ENCODE measurements around the gene GHRL. TPM values are rescaled to one million over a fixed set of nuclear protein-coding genes. Genes with fewer than 3 reads are reported as not detected.

Gene GHRL
- total RNA-seq, 1 donor from 2014 or later: 2.2 TPM

DNA sequence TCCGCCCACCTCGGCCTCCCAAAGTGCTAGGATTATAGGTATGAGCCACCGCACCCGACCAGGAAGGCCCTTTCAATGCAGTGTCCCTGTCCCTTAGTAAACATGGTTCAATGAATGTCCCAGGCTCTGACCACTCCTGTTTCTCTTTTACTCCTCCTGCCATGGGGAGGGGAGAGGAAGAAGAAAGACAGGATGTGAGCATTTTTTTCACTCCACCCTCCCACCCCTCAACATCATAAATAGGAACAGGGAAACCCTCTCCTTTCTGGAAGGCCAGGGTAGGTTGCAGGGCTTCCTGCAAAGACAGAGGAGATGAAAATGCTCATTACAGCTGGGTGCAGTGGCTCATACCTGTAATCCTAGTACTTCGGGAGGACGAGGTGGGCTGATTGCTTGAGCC lies 51.9 kb downstream of the GHRL start:
- no peak for ATAC-seq
- H3K4me1 ChIP-seq: no peaks in the 10 kb centered on the region
- H3K4me3 ChIP-seq: no peak overlapping the region
- TF ChIP-seq, protein P1, sequence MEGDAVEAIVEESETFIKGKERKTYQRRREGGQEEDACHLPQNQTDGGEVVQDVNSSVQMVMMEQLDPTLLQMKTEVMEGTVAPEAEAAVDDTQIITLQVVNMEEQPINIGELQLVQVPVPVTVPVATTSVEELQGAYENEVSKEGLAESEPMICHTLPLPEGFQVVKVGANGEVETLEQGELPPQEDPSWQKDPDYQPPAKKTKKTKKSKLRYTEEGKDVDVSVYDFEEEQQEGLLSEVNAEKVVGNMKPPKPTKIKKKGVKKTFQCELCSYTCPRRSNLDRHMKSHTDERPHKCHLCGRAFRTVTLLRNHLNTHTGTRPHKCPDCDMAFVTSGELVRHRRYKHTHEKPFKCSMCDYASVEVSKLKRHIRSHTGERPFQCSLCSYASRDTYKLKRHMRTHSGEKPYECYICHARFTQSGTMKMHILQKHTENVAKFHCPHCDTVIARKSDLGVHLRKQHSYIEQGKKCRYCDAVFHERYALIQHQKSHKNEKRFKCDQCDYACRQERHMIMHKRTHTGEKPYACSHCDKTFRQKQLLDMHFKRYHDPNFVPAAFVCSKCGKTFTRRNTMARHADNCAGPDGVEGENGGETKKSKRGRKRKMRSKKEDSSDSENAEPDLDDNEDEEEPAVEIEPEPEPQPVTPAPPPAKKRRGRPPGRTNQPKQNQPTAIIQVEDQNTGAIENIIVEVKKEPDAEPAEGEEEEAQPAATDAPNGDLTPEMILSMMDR (IDR thresholded peaks at IDR 0.05): no peak
- no peaks in the 10 kb centered on the region for H3K27me3 ChIP-seq
- H3K36me3 ChIP-seq: peaks cover 15% of the 10 kb centered on the region
- intact Hi-C loops (cut with DNase I): no loop called here
- H3K9me3 ChIP-seq: peaks cover 8% of the 10 kb centered on the region
- no peak for DNase-seq
- no peak overlapping the region for H3K27ac ChIP-seq

GRCh38 chr3:10238345-10239183 lies 54.2 kb downstream of the GHRL start:
- Histone ChIP-seq H3K27ac (no peak overlapping the region), H3K36me3 (peaks cover 15% of the 10 kb centered on the region), H3K27me3 (no peaks in the 10 kb centered on the region), H3K9me3 (no peaks in the 10 kb centered on the region), H3K4me3 (no peak overlapping the region), H3K4me1 (no peaks in the 10 kb centered on the region)
- ATAC-seq (no peak), DNase-seq (no peak)
- TF ChIP-seq, protein P1 (IDR thresholded peaks at IDR 0.05): no peak
- intact Hi-C loops (cut with DNase I): no loop called here

Small RNAs within 50 kb of the gene (microRNA-seq; reads per million reads assigned to microRNA genes)
- not detected for gene MIR378B (ENCODE audit: borderline microRNAs expressed)

Other genes with a start within 250 kb of the GHRL start
- not detected for gene FANCD2OS, start 184.7 kb downstream of the GHRL start, total RNA-seq
- 112 TPM for gene BRK1, start 177.3 kb downstream of the GHRL start, total RNA-seq
- gene VHL, start 151.2 kb downstream of the GHRL start, total RNA-seq: 37.2 TPM
- 5.2 TPM for gene IRAK2, start 128.0 kb downstream of the GHRL start, total RNA-seq
- gene TATDN2, start 44.5 kb downstream of the GHRL start, total RNA-seq: 32.3 TPM
- 81.3 TPM for gene SEC13, start 28.2 kb upstream of the GHRL start, total RNA-seq
- 0.06 TPM for gene ATP2B2, start 212.6 kb upstream of the GHRL start, total RNA-seq